Smooth muscle cell of the brain vasculature (primary cell): ENCODE results near the gene GRM7.
"Not testable (repeated sequence)": the region's sequence is repeated elsewhere in the genome, so short reads cannot be mapped to it uniquely, and the experiment has no call there.

Experiments used
- DNase-seq: peaks from one replicate; pipeline ENCODE4 v3.0.0-alpha.2; 2012; ENCODE audit warnings: low read depth, low spot score

GRM7 gene

GRCh38 chr3:6860954-6861624 lies at the start of gene GRM7:
Gene GRM7, plus strand, starts transcription at chr3:6861115.
- DNase-seq: no peak

- no peak for DNase-seq
Measured at GRCh38 chr3:6821411-6821810, 39.5 kb upstream of the GRM7 start.

DNA sequence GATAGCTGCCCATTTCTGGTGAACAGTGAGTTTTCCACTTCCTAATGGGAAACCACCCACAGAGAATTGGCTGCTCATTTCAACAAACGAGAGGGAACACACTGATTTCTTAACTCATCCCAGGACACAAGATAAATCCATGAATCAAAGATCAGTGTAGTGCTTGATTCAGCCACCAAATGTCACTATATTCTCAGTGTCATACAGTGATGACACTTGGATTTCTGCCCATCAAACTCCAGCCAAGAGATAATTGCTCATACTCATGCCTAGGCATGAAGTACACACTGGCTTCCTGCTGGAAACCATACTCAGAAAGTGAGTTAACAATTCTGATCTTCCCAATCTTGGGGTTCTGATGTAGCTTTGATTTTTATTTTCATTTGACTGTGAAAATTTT lies 35.4 kb upstream of the GRM7 start:
- no peak for DNase-seq

- DNase-seq: no peak
Measured at GRCh38 chr3:6827453-6827852, 33.5 kb upstream of the GRM7 start.

GRCh38 chr3:6844723-6845122 lies 16.2 kb upstream of the GRM7 start:
- DNase-seq: no peak

DNA sequence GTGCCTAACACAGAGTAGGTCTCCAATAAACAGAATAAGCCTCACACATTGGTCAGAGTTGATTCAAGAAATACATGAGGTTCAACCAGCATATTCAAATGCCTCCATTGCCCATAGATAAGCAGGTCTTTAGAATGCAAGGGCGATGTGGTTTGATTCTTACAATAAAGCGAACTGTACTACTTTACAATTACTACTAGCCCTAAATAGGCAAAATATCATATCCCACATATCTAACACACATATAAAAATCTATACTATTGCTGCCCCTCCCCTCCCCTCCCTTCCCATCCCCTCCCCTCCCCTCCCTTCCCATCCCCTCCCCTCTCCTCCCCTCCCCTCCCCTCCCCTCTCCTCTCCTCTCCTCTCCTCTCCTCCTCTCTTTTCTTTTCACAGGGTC lies 6.7 kb upstream of the GRM7 start:
- DNase-seq: no peak

DNA sequence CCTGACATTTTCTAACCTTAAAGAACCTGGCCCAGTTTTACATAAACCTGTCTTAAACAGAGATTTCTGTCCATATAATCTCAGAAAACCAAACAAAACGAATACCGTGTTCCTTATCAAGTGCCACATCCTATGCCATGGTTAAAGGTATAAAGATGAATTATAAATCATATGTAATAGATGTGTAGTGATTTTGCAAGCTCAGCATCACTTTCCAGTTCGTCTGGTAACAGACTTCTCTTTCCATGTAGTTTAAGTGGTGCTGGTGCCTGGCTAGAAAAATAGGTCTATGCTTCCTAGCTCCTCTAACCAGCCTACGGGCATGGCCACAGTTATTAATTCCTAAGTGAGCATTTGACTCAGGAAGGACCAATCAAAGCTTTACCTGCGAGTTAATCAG lies 3.4 kb upstream of the GRM7 start:
- no peak for DNase-seq

DNA sequence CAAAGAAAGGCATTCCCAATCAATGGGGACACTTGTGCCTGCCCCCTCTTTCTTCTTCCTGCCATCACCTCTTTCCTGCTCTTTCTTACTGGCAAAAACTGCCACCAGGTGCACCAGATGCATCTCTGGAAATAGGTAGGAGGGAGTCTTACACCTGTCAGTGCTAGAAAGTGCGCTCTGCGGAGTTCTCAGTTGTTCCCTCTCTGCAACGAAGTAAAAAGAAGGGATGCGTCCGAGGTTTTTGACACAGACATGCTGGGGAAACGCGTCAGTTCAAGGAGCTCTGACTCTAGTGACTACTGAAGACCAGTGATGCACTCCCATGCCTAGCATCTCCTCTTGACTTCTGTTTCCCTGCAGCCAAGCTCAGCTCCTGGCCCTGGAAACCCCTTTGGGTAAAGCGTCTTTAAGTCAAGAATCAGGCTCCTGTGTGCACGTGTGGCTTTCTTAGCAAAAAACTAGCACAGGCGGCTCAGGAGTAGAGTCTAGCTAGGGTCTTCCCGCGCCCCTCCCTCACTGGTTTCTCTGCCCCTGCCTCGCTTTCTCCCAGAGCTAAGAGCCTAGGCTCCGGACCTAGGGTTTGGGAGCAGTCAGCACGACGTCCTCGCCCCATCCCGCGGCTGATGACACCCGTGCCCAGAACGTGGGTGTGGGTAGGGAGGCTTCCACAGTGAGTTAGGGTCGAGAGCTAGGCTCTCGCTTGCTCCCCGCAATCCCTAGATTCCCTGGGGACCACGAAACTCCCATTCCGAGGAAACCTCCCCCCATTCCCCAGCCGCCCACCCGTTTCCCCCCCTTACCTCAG lies 564 bp upstream of the GRM7 start:
- no peak for DNase-seq

DNA sequence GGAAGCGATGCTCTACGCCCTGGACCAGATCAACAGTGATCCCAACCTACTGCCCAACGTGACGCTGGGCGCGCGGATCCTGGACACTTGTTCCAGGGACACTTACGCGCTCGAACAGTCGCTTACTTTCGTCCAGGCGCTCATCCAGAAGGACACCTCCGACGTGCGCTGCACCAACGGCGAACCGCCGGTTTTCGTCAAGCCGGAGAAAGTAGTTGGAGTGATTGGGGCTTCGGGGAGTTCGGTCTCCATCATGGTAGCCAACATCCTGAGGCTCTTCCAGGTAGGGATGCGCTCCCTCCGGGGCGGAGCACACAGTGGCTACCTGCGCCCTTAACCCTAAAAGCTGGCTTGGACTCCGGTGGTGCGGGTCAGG lies 698 bp downstream of the GRM7 start:
- no peak for DNase-seq

GRCh38 chr3:6862041-6862879 lies 1.3 kb downstream of the GRM7 start:
- DNase-seq: no peak

- no peak for DNase-seq
Measured at GRCh38 chr3:6862880-6863195, 1.9 kb downstream of the GRM7 start.

- no peak for DNase-seq
Measured at GRCh38 chr3:6867269-6867668, 6.4 kb downstream of the GRM7 start.

DNA sequence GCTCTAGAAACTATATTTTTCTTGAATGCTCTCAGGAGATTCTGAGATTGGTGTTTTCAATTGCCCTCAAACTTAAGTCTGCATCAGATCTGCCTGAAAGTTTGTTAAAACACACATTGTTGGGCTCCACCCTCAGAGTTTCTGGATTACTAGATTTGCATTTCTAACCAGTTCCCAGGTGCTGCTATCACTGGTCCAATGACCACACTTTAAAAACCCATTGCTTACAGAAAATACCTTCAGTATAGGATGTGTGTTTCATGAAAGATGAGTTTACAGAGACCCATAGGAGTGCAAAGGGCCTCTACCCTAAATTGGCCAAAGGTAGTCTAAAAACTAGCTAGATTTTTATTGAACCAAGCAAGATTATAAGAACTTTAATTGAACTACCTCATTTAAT lies 17.8 kb downstream of the GRM7 start:
- no peak for DNase-seq

DNA sequence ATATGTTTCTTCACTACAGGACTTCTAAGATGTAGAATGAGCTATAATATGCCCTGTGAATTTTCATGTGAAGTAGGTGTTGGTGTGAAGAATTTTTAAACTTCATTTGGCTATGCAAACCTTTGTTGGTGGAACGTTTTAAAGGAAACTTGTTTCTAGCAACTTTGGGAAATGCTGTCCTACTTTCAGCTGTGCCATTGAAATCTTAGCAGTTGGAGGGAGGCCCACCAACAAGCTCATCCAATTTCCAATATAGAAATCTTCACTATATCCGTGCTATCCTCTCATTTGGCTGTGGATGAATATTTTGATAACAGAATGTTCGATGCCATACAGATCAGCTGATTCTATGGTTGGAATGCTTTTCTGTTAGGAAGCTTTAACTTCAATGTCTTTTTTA lies 51.3 kb downstream of the GRM7 start:
- no peak for DNase-seq

DNA sequence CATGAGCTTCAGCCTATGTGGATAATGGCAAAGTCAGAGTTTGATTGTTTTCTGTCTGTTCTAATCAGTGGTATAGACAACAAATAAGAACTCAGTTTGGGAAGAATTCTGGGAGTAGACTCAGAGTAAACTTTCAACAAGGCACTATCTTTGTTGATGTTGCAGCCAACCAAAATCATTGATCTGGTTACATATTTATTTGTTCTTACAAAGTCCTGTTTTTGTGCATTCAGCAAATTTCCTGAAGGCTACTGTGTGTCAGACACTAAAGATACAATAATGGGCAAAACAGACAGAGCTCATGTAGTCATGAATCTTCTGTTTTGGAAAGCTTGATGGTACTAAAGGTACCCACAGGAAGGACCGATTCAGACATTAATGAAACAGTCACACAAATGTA lies 55.0 kb downstream of the GRM7 start:
- no peak for DNase-seq

DNA sequence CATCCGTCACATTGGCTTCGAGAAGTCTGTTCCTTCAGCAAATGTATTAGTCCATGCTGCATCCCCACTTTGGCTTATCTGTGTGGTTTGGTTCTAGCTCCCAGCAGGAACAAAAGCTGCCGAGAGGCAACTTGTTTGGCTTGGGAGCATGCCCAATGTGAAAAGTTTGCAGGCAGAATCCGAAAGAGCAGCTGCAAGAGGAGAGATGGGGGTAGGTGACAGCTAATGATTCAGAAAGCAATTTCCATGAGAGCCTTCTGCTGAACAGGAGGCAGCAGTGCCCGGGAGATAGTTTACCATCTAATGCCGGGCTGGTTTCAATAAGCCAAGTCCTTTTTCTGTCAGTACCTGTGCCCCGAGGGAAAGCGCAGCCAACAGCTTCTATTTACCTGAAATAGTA lies 60.2 kb downstream of the GRM7 start:
- DNase-seq: no peak

DNA sequence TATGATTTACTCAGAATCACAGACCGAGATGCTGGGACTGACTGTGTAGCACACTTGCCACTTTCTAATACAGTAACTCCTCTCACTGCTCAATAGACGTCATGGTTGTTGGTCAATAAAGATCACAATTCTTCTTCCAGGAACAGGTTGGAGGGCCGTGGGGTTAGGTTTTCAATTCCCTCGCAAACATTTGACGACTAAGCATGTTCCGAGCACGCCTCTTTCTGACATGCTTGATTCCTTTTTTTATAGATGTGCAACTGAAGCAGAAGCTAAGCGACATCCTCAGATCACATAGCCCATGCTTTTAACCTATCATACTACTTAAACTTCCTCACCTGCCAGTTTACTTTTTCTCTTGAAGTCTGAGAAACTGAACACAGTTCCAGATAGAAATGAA lies 61.0 kb downstream of the GRM7 start:
- DNase-seq: no peak

DNA sequence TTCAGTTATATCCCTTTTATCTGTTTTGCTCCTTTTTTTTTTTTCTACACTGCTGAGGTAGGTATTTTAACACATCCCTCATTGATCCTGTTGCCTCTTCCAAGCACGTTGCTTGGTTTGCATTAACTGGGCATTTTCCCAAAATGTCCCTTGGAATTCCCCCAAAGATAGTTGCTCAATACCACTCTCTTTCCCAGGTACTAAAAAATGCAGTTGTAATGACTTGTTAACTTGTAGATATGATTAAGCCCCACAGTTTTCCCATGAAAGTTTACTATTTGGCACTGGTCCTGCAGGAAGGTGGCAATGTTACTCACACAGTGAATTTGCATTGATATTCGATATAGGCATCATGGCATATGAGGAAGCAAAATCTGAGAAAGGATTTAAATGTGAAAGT lies 67.1 kb downstream of the GRM7 start:
- no peak for DNase-seq

DNA sequence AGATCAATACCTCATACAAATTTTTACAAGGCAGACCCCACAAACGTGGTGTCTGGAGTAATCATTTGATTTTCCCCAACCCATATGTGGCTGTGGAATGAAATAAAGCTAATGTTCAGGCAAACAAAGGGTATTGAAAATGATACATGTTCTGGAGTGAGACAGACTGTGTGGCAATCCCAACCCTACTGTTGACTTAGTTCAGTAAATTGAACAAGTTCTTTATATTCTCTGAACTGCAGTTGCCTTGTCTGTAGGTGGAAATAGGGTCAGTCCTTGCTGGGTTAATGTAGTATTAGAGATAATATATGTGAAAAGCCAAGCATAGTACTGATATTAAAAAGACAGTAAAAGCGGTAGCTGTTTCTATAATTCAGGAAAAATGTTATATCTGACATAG lies 69.0 kb downstream of the GRM7 start:
- DNase-seq: no peak

DNA sequence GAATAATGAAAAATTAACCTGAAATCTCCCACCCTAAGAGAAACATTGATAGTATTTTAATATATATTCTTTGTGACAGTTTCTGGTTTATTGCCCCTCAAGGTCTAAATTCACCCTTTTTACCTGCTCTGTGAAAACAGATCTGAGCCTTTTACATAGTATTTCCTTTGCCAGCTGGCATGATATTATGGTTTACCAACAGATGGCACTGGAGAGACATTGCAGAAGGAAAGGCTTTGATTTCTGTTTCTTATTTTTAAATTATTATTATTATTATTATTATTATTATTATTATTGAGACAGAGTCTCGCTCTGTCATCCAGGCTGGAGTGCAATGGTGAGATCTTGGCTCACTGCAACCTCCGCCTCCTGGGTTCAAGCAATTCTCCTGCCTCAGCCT lies 74.5 kb downstream of the GRM7 start:
- not testable (repeated sequence) for DNase-seq

- no peak for DNase-seq
Measured at GRCh38 chr3:6935970-6936369, 75.1 kb downstream of the GRM7 start.

- no peak for DNase-seq
Measured at GRCh38 chr3:6962801-6963200, 101.9 kb downstream of the GRM7 start.

GRCh38 chr3:6965881-6966280 lies 105.0 kb downstream of the GRM7 start:
- no peak for DNase-seq
